ENCODE measurements around the gene SUSD2.
"Not testable (repeated sequence)": the region's sequence is repeated elsewhere in the genome, so short reads cannot be mapped to it uniquely, and the experiment has no call there.

Gene SUSD2

GRCh38 chr22:24189249-24190158 lies 8.2 kb downstream of the SUSD2 start:
- DNase-seq, result no peak

GRCh38 chr22:24190159-24190540 lies 8.9 kb downstream of the SUSD2 start:
- DNase-seq, result no peak

DNA sequence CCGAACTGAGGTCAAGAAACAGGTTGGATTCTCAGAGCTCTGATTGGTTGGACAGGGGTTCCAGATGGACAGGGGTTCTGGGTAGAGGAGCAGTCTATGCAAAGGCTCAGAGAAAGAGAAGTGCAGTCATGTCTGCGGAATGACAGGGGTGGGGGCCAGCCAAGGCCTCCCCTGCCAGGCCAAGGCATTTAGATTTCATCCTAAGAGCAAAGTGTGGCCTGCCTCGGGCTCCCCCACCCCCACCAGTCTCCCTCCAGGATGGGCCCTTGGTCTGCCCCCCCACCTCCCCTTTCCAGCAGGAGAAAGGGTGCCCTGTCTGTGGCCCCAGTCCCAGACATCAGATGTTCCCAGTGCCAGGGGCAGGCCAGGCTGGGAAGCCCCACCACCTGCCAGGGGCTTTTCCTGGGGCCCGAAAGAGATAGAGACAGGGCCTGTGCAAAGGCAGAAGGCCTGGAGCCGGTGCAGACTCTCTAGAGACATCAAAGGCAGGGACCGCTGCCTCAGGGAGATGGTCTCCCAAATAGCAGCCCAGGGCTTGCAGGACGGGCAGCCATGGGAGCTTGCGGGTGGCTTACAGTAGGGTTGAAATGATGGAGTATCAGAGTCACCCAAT lies 9.4 kb downstream of the SUSD2 start:
- DNase-seq, result no peak

DNA sequence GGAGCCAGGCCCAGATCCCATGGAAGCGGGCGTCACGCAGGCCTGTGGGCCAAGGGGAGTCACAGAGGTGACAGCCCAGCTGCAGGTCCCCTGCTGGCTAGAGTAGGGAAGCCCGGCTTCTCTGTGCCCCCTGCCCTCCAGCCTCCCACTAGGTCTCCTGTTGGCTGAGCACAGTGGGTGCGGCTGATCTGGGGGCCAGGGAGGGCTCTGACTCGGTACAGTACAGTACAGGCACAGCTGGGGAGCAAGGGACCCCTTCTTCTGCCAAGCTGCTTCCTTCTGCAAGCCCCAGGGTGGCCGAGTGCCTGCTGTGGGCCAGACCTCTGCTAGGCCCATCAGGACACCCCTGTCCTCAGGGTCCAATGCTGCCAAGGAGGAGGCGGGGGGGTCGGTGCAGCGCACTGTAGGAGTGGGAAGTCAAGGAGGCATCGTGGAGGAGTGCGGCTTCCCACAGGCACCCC lies 10.1 kb downstream of the SUSD2 start:
- no peak for DNase-seq

DNA sequence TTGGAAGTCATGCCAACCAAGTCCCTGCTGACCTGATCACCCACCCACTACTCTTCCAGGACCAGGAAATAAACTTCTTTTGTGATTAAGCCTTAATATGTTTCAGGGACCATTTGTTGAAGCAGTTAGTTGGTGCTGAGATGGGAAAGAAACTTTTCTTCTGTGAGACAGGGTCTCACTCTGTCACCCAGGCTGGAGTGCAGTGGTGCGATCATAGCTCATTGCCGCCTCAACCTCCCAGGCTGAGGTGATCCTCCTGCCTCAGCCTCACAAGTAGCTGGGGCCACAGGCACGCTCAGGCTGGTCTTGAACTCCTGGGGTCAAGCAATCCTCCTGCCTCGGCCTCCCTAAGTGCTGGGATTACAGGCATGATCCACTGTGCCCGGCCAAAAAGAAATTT lies 10.6 kb downstream of the SUSD2 start:
- DNase-seq, result no peak

DNA sequence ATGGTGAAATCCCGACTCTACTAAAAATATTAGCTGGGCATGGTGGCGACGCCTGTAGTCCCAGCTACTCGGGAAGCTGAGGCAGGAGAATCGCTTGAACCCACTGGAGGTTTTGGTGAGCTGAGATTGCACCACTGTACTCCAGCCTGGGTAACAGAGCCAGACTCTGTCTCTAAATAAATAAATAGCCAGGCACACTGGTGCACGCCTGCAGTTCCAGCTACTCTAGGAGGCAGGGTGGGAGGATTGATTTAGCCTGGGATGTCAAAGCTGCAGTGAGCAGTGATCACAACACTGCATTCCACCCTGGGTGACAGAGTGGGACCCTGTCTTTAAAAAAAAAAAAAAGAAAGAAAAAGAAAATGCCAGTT lies 17.4 kb downstream of the SUSD2 start:
- no peak for DNase-seq

- DNase-seq, result no peak
Observed at GRCh38 chr22:24200619-24201212, 19.4 kb downstream of the SUSD2 start.

DNA sequence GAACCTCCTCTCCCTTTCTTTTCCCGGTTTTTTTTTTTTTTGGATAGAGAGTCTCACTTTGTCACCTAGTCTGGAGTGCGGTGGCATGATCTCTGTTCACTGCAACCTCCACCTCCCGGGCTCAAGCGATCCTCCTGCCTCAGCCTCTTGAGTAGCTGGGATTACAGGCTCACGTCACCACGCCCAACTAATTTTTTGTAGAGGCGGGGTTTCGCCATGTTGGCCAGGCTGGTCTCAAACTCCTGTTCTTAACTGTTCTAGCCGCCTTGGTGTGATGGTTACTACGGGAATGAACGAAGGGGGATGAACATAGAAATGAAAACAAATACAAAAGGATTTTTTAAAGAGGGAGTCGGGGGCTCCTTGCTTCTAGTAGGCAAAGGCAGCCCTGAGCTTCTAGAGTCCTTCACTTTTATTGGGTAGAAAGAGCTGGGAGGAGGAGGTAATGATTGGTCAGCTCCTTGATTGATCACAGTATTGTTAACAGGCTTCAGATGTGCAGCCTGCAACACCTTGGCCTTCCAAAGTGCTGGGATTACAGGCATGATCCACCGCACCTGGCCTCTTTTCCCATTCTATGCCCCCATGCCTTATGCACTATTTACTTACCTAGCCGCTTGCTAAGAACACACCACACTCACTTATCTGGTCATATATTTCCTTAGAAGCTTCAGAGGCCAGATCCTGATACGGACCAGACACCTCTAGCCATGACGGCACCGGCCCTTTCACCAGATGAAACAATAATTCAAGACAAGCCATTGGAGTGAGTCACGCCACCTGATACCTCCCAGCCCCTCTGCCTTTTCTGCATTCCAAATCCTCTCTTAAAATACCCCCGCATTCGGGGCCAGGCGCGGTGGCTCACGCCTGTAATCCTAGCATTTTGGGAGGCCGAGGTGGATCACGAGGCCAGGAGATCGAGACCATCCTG lies 20.7 kb downstream of the SUSD2 start:
- DNase-seq, result no peak

GRCh38 chr22:24203856-24204255 lies 22.6 kb downstream of the SUSD2 start:
- not testable (repeated sequence) for DNase-seq

DNA sequence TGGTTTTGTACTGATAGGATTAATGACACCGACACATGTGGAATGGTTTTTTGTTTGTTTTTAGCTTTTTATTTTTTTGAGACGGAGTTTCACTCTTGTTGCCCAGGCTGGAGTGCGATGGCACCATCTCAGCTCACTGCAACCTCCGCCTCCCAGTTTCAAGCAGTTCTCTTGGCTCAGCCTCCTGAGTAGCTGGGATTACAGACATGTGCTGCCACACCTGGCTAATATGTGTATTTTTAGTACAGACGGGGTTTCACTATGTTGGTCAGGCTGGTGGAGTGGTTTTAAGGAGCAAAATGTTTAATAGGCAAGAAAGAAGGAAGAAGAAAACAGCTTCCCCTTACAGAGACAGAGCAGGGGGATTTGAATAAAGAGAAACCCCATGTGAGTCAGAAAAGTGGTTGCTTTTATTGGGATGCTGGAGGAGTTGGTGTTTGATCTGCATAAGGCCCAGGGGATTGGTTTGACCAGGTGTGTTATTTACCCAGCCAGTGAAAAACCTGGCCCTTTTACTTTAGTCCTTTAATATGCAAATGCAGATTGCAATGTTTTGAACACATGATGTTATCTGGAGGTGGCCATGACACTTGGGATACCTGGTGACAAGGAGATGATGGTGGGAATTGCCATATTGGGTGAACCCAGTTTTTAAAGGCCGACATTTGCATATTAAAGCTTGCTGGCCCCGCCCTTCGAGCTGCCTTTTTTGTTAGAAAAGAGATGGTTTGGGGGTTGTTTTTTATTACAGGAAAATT lies 24.3 kb downstream of the SUSD2 start:
- DNase-seq, result no peak

- DNase-seq, result not testable (repeated sequence)
Observed at GRCh38 chr22:24206460-24207263, 25.4 kb downstream of the SUSD2 start.

DNA sequence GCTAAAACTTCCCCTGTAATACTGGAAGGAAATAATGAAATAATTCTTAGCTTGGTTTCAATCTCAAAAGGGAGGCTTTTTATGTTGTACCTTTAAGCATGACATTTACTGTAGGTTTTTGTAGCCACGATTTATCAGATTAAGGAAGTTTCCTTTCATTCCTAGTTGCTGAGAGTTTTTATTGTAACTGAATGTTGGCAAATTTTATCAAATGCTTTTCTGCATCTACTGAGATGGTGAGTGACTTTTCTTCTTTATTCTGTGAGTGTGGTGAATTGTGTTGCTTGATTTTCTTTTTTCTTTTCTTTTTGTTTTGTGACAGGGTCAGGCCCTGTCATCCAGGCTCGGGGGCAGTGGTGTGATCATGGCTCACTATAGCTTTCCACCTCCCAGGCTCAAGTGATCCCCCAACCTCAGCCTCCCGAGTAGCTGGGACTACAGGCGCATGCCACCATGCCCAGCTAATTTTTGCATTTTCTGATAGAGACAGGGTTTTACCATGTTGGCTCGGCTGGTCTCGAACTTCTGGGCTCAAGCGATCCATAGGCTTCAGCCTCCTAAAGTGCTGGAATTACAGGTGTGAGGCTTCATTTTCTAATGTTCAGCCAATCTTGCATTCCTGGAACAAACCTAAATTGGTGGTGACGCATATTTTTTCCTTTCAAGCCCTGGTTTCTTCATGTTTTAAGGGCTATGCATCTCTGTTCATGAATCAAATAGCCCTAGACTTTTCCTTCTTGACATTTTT lies 26.2 kb downstream of the SUSD2 start:
- no peak for DNase-seq

DNA sequence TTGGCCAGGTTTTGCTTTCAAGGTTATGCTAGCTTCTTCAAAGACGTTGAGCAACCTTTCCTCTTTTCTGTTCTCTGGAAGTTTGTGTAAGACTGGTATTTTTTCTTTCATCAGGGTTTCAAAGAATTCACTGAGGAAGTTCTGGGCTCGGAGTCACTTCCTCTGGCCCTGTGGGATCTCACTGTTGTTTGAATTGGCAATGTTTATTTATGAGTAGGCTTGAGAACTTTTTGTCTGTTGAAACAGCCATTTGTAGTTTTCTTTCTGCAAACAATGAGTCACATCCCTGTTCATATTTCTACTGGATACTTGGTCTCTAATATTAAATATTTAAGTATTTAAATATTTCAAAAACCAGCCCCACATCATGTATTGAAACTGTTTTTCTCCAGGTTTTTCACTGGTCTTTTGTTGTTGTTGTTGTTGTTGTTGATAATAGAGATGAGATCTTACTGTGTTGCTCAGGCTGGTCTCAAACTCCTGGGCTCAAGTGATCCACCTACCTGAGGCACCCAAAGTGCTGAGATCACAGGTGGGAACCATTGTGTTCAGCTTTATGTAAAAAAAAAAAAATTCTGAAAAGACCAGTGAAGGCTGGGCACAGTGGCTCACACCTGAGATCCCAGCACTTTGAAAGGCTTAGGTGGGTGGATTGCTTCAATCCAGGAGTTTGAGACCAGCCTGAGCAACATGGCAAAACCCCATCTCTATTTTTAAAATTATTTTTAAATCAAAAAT lies 26.9 kb downstream of the SUSD2 start:
- DNase-seq, result no peak

- DNase-seq, result no peak
Observed at GRCh38 chr22:24209016-24209415, 27.7 kb downstream of the SUSD2 start.

- DNase-seq, result no peak
Observed at GRCh38 chr22:24209687-24210086, 28.4 kb downstream of the SUSD2 start.

- DNase-seq, result not testable (repeated sequence)
Observed at GRCh38 chr22:24210409-24210808, 29.1 kb downstream of the SUSD2 start.

GRCh38 chr22:24211716-24212115 lies 30.4 kb downstream of the SUSD2 start:
- not testable (repeated sequence) for DNase-seq

- DNase-seq, result not testable (repeated sequence)
Observed at GRCh38 chr22:24213111-24213510, 31.8 kb downstream of the SUSD2 start.

- DNase-seq, result no peak
Observed at GRCh38 chr22:24214467-24215285, 33.4 kb downstream of the SUSD2 start.

Measured in DMS 273 treated with DMSO at 0.1 percent for 48 hours (cell line).